H1 (cell line): ENCODE measurements around the gene KCNS3. TPM values are rescaled to one million over a fixed set of nuclear protein-coding genes. Genes with fewer than 3 reads are reported as not detected.

Source experiments
- CTCF ChIA-PET: fragments of 300-600 bp; sonication (Branson Sonifier 250); formaldehyde crosslinking; loops from one replicate; lab custom pipeline; 2021; ENCODE audit not compliant: partially characterized antibody; lab: Charles Lee
- POLR2A ChIA-PET: fragments of 300-600 bp; sonication (Branson Sonifier 250); formaldehyde crosslinking; loops from one replicate; lab custom pipeline; 2021; ENCODE audit warnings: inconsistent platforms; ENCODE audit not compliant: partially characterized antibody; lab: Charles Lee
- DNase-seq, 2 experiments: peaks; one replicate each; pipeline versions ENCODE4 v3.0.0 to v3.0.0-alpha.2; 2010 to 2022; ENCODE audit warnings: low spot score in 2 of 2, low read depth in 1 of 2, mixed read lengths in 1 of 2
- FAIRE-seq: peaks from 2 replicates; lab custom pipeline; 2011; peaks lifted over from hg19 to GRCh38; lab: Jason Lieb, UNC
- H2AFZ ChIP-seq: 2 replicates; pipeline ENCODE4 v1.8.1; 2012; ENCODE audit warnings: low read length, inconsistent platforms
- H2AK5ac ChIP-seq: 2 replicates; pipeline ENCODE4 v1.6.1; 2013; ENCODE audit warnings: low read depth, low read length
- H2BK120ac ChIP-seq: replicated peaks from 2 replicates; pipeline ENCODE3; 2013; ENCODE audit warnings: low read depth, low read length, inconsistent platforms
- H2BK12ac ChIP-seq: 2 replicates; pipeline ENCODE4 v1.6.1; 2013; ENCODE audit warnings: low read depth, low read length
- H2BK15ac ChIP-seq: 2 replicates; pipeline ENCODE4 v1.6.1; 2013; ENCODE audit warnings: low read length
- H2BK20ac ChIP-seq: 2 replicates; pipeline ENCODE4 v1.6.1; 2013; ENCODE audit warnings: low read length
- H2BK5ac ChIP-seq: 2 replicates; pipeline ENCODE4 v1.6.1; 2013; ENCODE audit warnings: low read depth, low read length
- H3K14ac ChIP-seq: 2 replicates; pipeline ENCODE4 v1.6.1; 2013; ENCODE audit warnings: inconsistent platforms; ENCODE audit not compliant: insufficient read length
- H3K18ac ChIP-seq: 2 replicates; pipeline ENCODE4 v1.6.1; 2013; ENCODE audit warnings: low read length; ENCODE audit errors: extremely low read depth
- H3K23ac ChIP-seq: 2 replicates; pipeline ENCODE4 v1.6.1; 2013; ENCODE audit warnings: inconsistent platforms; ENCODE audit not compliant: insufficient read length
- H3K23me2 ChIP-seq: 2 replicates; pipeline ENCODE4 v1.6.1; 2013; ENCODE audit warnings: low read depth, low read length
- H3K27ac ChIP-seq: 2 replicates; pipeline ENCODE4 v1.6.1; 2011; ENCODE audit warnings: low read depth, low read length, inconsistent platforms
- H3K27me3 ChIP-seq, 4 experiments: replicated peaks in 1 of 4; 1 replicate in 1 of 4; 2 replicates in 3 of 4; pipeline versions ENCODE4 v1.6.1 to v1.8.1; 2011 to 2013; ENCODE audit warnings: low read length in 3 of 4, mild to moderate bottlenecking in 3 of 4, inconsistent platforms in 2 of 4, mixed read lengths in 2 of 4, moderate library complexity in 1 of 4; ENCODE audit not compliant: control insufficient read depth in 3 of 4, insufficient read depth in 3 of 4; ENCODE audit errors: extremely low read depth in 1 of 4
- H3K36me3 ChIP-seq, 4 experiments: 2 replicates each; pipeline versions ENCODE4 v1.6.1 to v1.8.1; 2011 to 2013; ENCODE audit warnings: mild to moderate bottlenecking in 4 of 4, low read length in 3 of 4, moderate library complexity in 2 of 4, control low read depth in 1 of 4, inconsistent platforms in 1 of 4; ENCODE audit not compliant: insufficient read depth in 4 of 4, control insufficient read depth in 2 of 4
- H3K4ac ChIP-seq: replicated peaks from 2 replicates; pipeline ENCODE3; 2013; ENCODE audit warnings: low read length, low read depth, mixed read lengths, inconsistent platforms; ENCODE audit not compliant: insufficient read length
- H3K4me1 ChIP-seq, 4 experiments: replicated peaks in 1 of 4; 1 replicate in 1 of 4; 2 replicates in 3 of 4; pipeline versions ENCODE4 v1.6.1 to v1.8.1; 2011 to 2013; ENCODE audit warnings: low read length in 3 of 4, inconsistent platforms in 2 of 4, mixed read lengths in 1 of 4; ENCODE audit not compliant: insufficient read depth in 4 of 4, control insufficient read depth in 3 of 4
- H3K4me2 ChIP-seq, 2 experiments: 2 replicates each; pipeline versions ENCODE4 v1.6.1 to v1.8.1; 2011 to 2013; ENCODE audit warnings: low read depth in 2 of 2, low read length in 2 of 2, control low read depth in 1 of 2, inconsistent platforms in 1 of 2, mild to moderate bottlenecking in 1 of 2; ENCODE audit not compliant: insufficient read depth in 1 of 2
- H3K4me3 ChIP-seq, 4 experiments: fragments of 200-600, 300-600 bp in 1 of 4; sonication (generic), shearing (Covaris generic), sonication (Bioruptor Twin) in 1 of 4; 2 replicates each; pipeline versions ENCODE4 v1.5.1 to v1.8.1; 2011 to 2016; ENCODE audit warnings: low read length in 4 of 4, low read depth in 3 of 4, control low read depth in 2 of 4, inconsistent platforms in 2 of 4, mild to moderate bottlenecking in 2 of 4, mixed read lengths in 1 of 4, moderate library complexity in 1 of 4; ENCODE audit not compliant: insufficient read depth in 2 of 4; ENCODE audit errors: extremely low read depth in 1 of 4
- H3K56ac ChIP-seq: replicated peaks from 2 replicates; pipeline ENCODE3; 2013; ENCODE audit warnings: low read depth, mild to moderate bottlenecking, mixed read lengths, low read length, inconsistent platforms; ENCODE audit not compliant: insufficient read length
- H3K79me1 ChIP-seq: 2 replicates; pipeline ENCODE4 v1.6.1; 2013; ENCODE audit warnings: low read depth, low read length, control low read depth
- H3K79me2 ChIP-seq, 2 experiments: 2 replicates each; pipeline versions ENCODE4 v1.6.1 to v1.8.1; 2012 to 2013; ENCODE audit warnings: low read length in 2 of 2, mild to moderate bottlenecking in 2 of 2, inconsistent platforms in 1 of 2; ENCODE audit not compliant: insufficient read depth in 2 of 2, control insufficient read depth in 1 of 2
- H3K9ac ChIP-seq, 4 experiments: replicated peaks in 1 of 4; 1 replicate in 1 of 4; 2 replicates in 3 of 4; pipeline versions ENCODE4 v1.6.1 to v1.8.1; 2011 to 2013; ENCODE audit warnings: low read depth in 3 of 4, low read length in 3 of 4, control low read depth in 2 of 4, mild to moderate bottlenecking in 2 of 4, moderate library complexity in 2 of 4, inconsistent platforms in 1 of 4; ENCODE audit errors: extremely low read depth in 1 of 4
- H3K9me3 ChIP-seq, 2 experiments: 2 replicates each; pipeline versions ENCODE4 v1.6.1 to v1.8.1; 2012 to 2013; ENCODE audit warnings: mild to moderate bottlenecking in 2 of 2, moderate library complexity in 2 of 2, control low read depth in 1 of 2, inconsistent platforms in 1 of 2, low read depth in 1 of 2, low read length in 1 of 2, mixed read lengths in 1 of 2; ENCODE audit not compliant: insufficient read depth in 2 of 2
- H4K20me1 ChIP-seq, 2 experiments: replicated peaks in 1 of 2; 2 replicates each; pipeline versions ENCODE3 to v1.8.1; 2011 to 2013; ENCODE audit warnings: inconsistent platforms in 2 of 2, low read length in 2 of 2, mild to moderate bottlenecking in 1 of 2; ENCODE audit not compliant: insufficient read depth in 2 of 2, control insufficient read depth in 1 of 2
- H4K5ac ChIP-seq: 2 replicates; pipeline ENCODE4 v1.6.1; 2013; ENCODE audit warnings: low read length, low read depth, mixed read lengths, inconsistent platforms; ENCODE audit not compliant: insufficient read length
- H4K8ac ChIP-seq: 2 replicates; pipeline ENCODE4 v1.8.0; 2013; ENCODE audit warnings: mild to moderate bottlenecking, moderate library complexity, low read length, inconsistent platforms; ENCODE audit not compliant: insufficient read depth; ENCODE audit errors: extremely low read depth
- H4K91ac ChIP-seq: replicated peaks from 2 replicates; pipeline ENCODE3; 2013; ENCODE audit warnings: low read length, mixed read lengths, inconsistent platforms; ENCODE audit not compliant: insufficient read length
- CHD2 ChIP-seq: IDR thresholded peaks from 2 replicates; pipeline ENCODE4 v1.6.1; 2012; ENCODE audit warnings: low read length, improper control_type of control experiment
- RBBP5 ChIP-seq: IDR thresholded peaks from 2 replicates; pipeline ENCODE4 v1.7.1; 2012; ENCODE audit warnings: low read depth, mild to moderate bottlenecking, inconsistent platforms, low read length, moderate library complexity, borderline replicate concordance
- SAP30 ChIP-seq: fragments of 300-600 bp; sonication (generic); IDR thresholded peaks from 2 replicates; pipeline ENCODE4 v1.7.1; 2012; ENCODE audit warnings: low read length, moderate library complexity, mild to moderate bottlenecking, inconsistent platforms; ENCODE audit not compliant: insufficient read depth, insufficient replicate concordance
- SRF ChIP-seq: IDR thresholded peaks from 2 replicates; pipeline ENCODE4 v1.6.1; 2011; ENCODE audit warnings: mild to moderate bottlenecking, low read depth, low read length, moderate library complexity
- TAF1 ChIP-seq: IDR thresholded peaks from 2 replicates; pipeline ENCODE4 v1.6.1; 2011; ENCODE audit warnings: mild to moderate bottlenecking, low read depth, low read length
- WGBS, 2 experiments: shearing (Covaris generic) in 1 of 2; methylation state at CpG; one replicate each; pipeline versions ENCODE4 v1.1.6 to v1.1.7; 2013 to 2015; ENCODE audit warnings: low lambda C conversion rate in 2 of 2, mixed read lengths in 2 of 2, inconsistent platforms in 1 of 2, low coverage in 1 of 2, missing lambda C conversion rate in 1 of 2; ENCODE audit not compliant: insufficient replicate concordance in 2 of 2, insufficient coverage in 1 of 2, insufficient read length in 1 of 2; ENCODE audit errors: extremely low coverage in 1 of 2, missing lambda C conversion rate in 1 of 2; 5-methylcytosine and 5-hydroxymethylcytosine counted together
- polyA plus RNA-seq, 7 experiments: library from polyadenylated mRNA; depleted of rRNA in 3 of 7; stranded (reverse) in 5 of 7; unstranded in 2 of 7; fragments of >200 nt in 5 of 7; fragments of 200-250 nt in 2 of 7; gene quantifications; 1 replicate in 5 of 7; 2 replicates in 1 of 7; 4 replicates in 1 of 7; pipeline versions ENCODE4 v1.2.1 to v1.2.3, GENCODE V29; 2011 to 2013; ENCODE audit warnings: missing spikeins in 2 of 7, mixed read lengths in 2 of 7
- total RNA-seq: library from RNA; stranded (reverse); fragmentation: NEBNext Ultra II Directional; extraction: Animal tissue kit (Norgen Biotek cat#: 25700); gene quantifications from 2 replicates; pipeline ENCODE4 v1.2.1, GENCODE V29; 2021
- TF ChIP-seq, protein P1 (sequence below): IDR thresholded peaks from 2 replicates; pipeline ENCODE4 v1.6.1; 2011; ENCODE audit warnings: low read depth, mild to moderate bottlenecking, low read length; ENCODE audit not compliant: insufficient read depth
- TF ChIP-seq, protein P2 (sequence below): IDR thresholded peaks from 2 replicates; pipeline ENCODE4 v1.6.1; 2012; ENCODE audit warnings: inconsistent platforms

Gene KCNS3
- total and polyA plus RNA-seq, 2 of the 8 experiments (the other 6 are each of a cell fraction or from before 2014, with no cell fraction given): 22.7 to 23.0 TPM

DNA sequence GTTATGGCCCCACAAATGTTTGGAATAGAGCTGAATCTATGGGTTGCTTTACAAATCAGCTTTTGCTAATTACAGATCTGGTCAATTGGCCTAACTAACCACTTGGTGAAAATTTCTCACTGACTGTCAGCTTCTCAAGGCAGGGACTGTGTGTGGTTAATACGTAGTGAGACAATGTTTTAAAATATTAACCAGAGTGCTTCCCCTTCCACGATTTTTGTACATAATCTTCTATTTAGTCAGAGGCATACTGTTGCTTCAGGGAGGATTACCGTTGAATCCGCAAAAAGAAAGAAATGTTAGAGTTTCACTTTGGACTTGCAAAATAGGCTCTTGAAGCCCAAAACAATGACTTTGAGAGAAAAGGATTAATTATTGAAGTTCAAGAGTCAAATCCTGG is 14.9 kb upstream of the KCNS3 start:
- H3K27ac ChIP-seq: no peak overlapping the region
- no peak overlapping the region for H2BK5ac ChIP-seq
- 70% methylated on average over 4 of the region's 4 CpGs; no CpG with 5 or more reads in 1 of the 2 experiments for WGBS, 2 experiments

More for the DNA sequence above, 14.9 kb upstream of the KCNS3 start:
- POLR2A ChIA-PET: no interaction called here
- no peaks in the 10 kb centered on the region for H3K36me3 ChIP-seq
- no peak overlapping the region for H3K14ac ChIP-seq
- no peak overlapping the region for H4K8ac ChIP-seq
- H2BK15ac ChIP-seq: no peak overlapping the region
- no peaks in the 10 kb centered on the region for H3K27me3 ChIP-seq
- H3K79me1 ChIP-seq: no peaks in the 10 kb centered on the region
- H3K23me2 ChIP-seq: peaks cover 3% of the 10 kb centered on the region; the same call in 1 of the 2 replicates
- FAIRE-seq (no peak), DNase-seq (no peak)
- H2AFZ ChIP-seq: no peak overlapping the region
- H3K18ac ChIP-seq: no peak overlapping the region
- no peaks in the 10 kb centered on the region for H4K20me1 ChIP-seq
- H4K91ac ChIP-seq: no peak overlapping the region
- CTCF ChIA-PET: interaction anchor here (2.5 to 2.9 kb wide), 2 partner anchors 11 to 55 kb away, joined by 10 to 15 read pairs; no protein-coding TSS in a partner anchor
- no peaks in the 10 kb centered on the region for H3K79me2 ChIP-seq
- TF ChIP-seq, protein P1, sequence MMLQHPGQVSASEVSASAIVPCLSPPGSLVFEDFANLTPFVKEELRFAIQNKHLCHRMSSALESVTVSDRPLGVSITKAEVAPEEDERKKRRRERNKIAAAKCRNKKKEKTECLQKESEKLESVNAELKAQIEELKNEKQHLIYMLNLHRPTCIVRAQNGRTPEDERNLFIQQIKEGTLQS: no peak
- TF ChIP-seq, protein P2, sequence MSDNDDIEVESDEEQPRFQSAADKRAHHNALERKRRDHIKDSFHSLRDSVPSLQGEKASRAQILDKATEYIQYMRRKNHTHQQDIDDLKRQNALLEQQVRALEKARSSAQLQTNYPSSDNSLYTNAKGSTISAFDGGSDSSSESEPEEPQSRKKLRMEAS: no peak
- TF ChIP-seq RBBP5: no peak
- TF ChIP-seq TAF1: no peak
- TF ChIP-seq SAP30: no peak
- TF ChIP-seq CHD2: no peak
- no peak for TF ChIP-seq SRF
- no peak overlapping the region for H3K4ac ChIP-seq
- no peak overlapping the region for H4K5ac ChIP-seq
- no peak overlapping the region for H2BK20ac ChIP-seq
- H2AK5ac ChIP-seq: no peak overlapping the region
- no peak overlapping the region for H3K23ac ChIP-seq
- no peak overlapping the region for H2BK12ac ChIP-seq
- H3K9ac ChIP-seq: no peak overlapping the region
- H2BK120ac ChIP-seq: no peak overlapping the region
- no peak overlapping the region for H3K4me3 ChIP-seq
- no peaks in the 10 kb centered on the region for H3K9me3 ChIP-seq
- no peaks in the 10 kb centered on the region for H3K4me1 ChIP-seq
- H3K56ac ChIP-seq: no peak overlapping the region
- H3K4me2 ChIP-seq: no peak overlapping the region
